ENCODE results near the gene EFNA2.
"Not testable (repeated sequence)": the region's sequence is repeated elsewhere in the genome, so short reads cannot be mapped to it uniquely, and the experiment has no call there.

EFNA2 gene

GRCh38 chr19:1295169-1296012 lies 9.7 kb downstream of the EFNA2 start:
- FAIRE-seq: no peak
- DNase-seq (ENCODE audit: insufficient read length, low spot score): peak; percentile 76

GRCh38 chr19:1296078-1296477 lies 10.4 kb downstream of the EFNA2 start:
- FAIRE-seq (no peak), DNase-seq (ENCODE audit: insufficient read length, low spot score) (no peak)

GRCh38 chr19:1296575-1297271 lies 11.1 kb downstream of the EFNA2 start:
- FAIRE-seq: no peak

GRCh38 chr19:1298235-1298634 lies 12.6 kb downstream of the EFNA2 start:
- no peak for DNase-seq (ENCODE audit: insufficient read length, low spot score)
- no peak for FAIRE-seq

More at GRCh38 chr19:1296575-1297271, 11.1 kb downstream of the EFNA2 start:
- DNase-seq (ENCODE audit: insufficient read length, low spot score): no peak

- FAIRE-seq: no peak
- no peak for DNase-seq (ENCODE audit: insufficient read length, low spot score)
Observed at GRCh38 chr19:1299801-1300200, 14.1 kb downstream of the EFNA2 start.

- no peak for DNase-seq (ENCODE audit: insufficient read length, low spot score)
- FAIRE-seq: no peak
Observed at GRCh38 chr19:1300744-1301490, 15.2 kb downstream of the EFNA2 start.

- FAIRE-seq (no peak), DNase-seq (ENCODE audit: insufficient read length, low spot score) (no peak)
Observed at GRCh38 chr19:1302533-1303239, 17.0 kb downstream of the EFNA2 start.

GRCh38 chr19:1304197-1304924 lies 18.7 kb downstream of the EFNA2 start:
- FAIRE-seq (no peak), DNase-seq (ENCODE audit: insufficient read length, low spot score) (no peak)

GRCh38 chr19:1305354-1305753 lies 19.7 kb downstream of the EFNA2 start:
- not testable (repeated sequence) for DNase-seq (ENCODE audit: insufficient read length, low spot score); FAIRE-seq

GRCh38 chr19:1307320-1307719 lies 21.6 kb downstream of the EFNA2 start:
- no peak for DNase-seq (ENCODE audit: insufficient read length, low spot score)
- FAIRE-seq: no peak

- DNase-seq (ENCODE audit: insufficient read length, low spot score) (no peak), FAIRE-seq (no peak)
Observed at GRCh38 chr19:1307755-1308303, 22.2 kb downstream of the EFNA2 start.

- FAIRE-seq (no peak), DNase-seq (ENCODE audit: insufficient read length, low spot score) (no peak)
Observed at GRCh38 chr19:1308718-1309117, 23.0 kb downstream of the EFNA2 start.

GRCh38 chr19:1309977-1310852 lies 24.5 kb downstream of the EFNA2 start:
- DNase-seq (ENCODE audit: insufficient read length, low spot score): no peak
- no peak for FAIRE-seq

GRCh38 chr19:1310853-1311180 lies 25.1 kb downstream of the EFNA2 start:
- no peak for FAIRE-seq
- DNase-seq (ENCODE audit: insufficient read length, low spot score): no peak

GRCh38 chr19:1311543-1312091 lies 25.9 kb downstream of the EFNA2 start:
- FAIRE-seq: no peak

GRCh38 chr19:1312767-1313694 lies 27.4 kb downstream of the EFNA2 start:
- no peak for DNase-seq (ENCODE audit: insufficient read length, low spot score)

More at GRCh38 chr19:1311543-1312091, 25.9 kb downstream of the EFNA2 start:
- DNase-seq (ENCODE audit: insufficient read length, low spot score): no peak

More at GRCh38 chr19:1312767-1313694, 27.4 kb downstream of the EFNA2 start:
- FAIRE-seq: no peak
